Endothelial cell of umbilical vein (primary cell): ENCODE results near the gene GLRA2. TPM values are rescaled to one million over a fixed set of nuclear protein-coding genes. Genes with fewer than 3 reads are reported as not detected.

Source experiments
- BruUV-seq: library from RNA; stranded (reverse); fragments of 400-500 nt; replicated peaks from 2 replicates; lab custom pipeline; 2021; lab: Mats Ljungman, UMichigan
- CTCF ChIA-PET: fragments of 300-600, 350-600 bp; sonication (Branson Sonifier 250); formaldehyde crosslinking; loops from one replicate; lab custom pipeline; 2021; ENCODE audit warnings: antibody characterized with exemption, inconsistent platforms; lab: Charles Lee
- POLR2A ChIA-PET: fragments of 300-600, 350-600 bp; sonication (Branson Sonifier 250); formaldehyde crosslinking; loops from one replicate; lab custom pipeline; 2021; ENCODE audit warnings: antibody characterized with exemption, inconsistent platforms; lab: Charles Lee
- DNase-seq: peaks from one replicate; pipeline ENCODE4 v3.0.0-alpha.2; 2011; ENCODE audit warnings: low read depth, low spot score
- FAIRE-seq: peaks from 2 replicates; lab custom pipeline; 2011; peaks lifted over from hg19 to GRCh38; lab: Jason Lieb, UNC
- H2AFZ ChIP-seq: 2 replicates; pipeline ENCODE4 v1.6.0; 2012; ENCODE audit warnings: low read depth, low read length, control low read depth, inconsistent platforms
- H3K27ac ChIP-seq: 2 replicates; pipeline ENCODE4 v1.5.1; 2011; ENCODE audit warnings: low read depth, mild to moderate bottlenecking, control low read depth, low read length, moderate library complexity; ENCODE audit not compliant: insufficient read depth
- H3K27me3 ChIP-seq, 2 experiments: 2 replicates each; pipeline versions ENCODE4 v1.6.0 to v1.6.1; 2011; ENCODE audit warnings: low read length in 2 of 2, mixed read lengths in 1 of 2; ENCODE audit not compliant: control insufficient read depth in 2 of 2, insufficient read depth in 2 of 2
- H3K36me3 ChIP-seq, 2 experiments: 2 replicates in 1 of 2; 3 replicates in 1 of 2; pipeline ENCODE4 v1.5.1; 2011; ENCODE audit warnings: low read length in 2 of 2, mild to moderate bottlenecking in 1 of 2, moderate library complexity in 1 of 2; ENCODE audit not compliant: control insufficient read depth in 2 of 2, insufficient read depth in 2 of 2; ENCODE audit errors: extremely low read depth in 1 of 2
- H3K4me1 ChIP-seq: 3 replicates; pipeline ENCODE4 v1.5.1; 2011; ENCODE audit warnings: mild to moderate bottlenecking, low read length; ENCODE audit not compliant: control insufficient read depth, insufficient read depth; ENCODE audit errors: extremely low read depth
- H3K4me2 ChIP-seq: 2 replicates; pipeline ENCODE4 v1.6.1; 2011; ENCODE audit warnings: low read length, control low read depth, mixed read lengths; ENCODE audit not compliant: insufficient read depth
- H3K4me3 ChIP-seq, 3 experiments: fragments of 200-600 bp in 1 of 3; sonication (generic), shearing (Covaris generic) in 1 of 3; replicated peaks in 1 of 3; 2 replicates each; pipeline ENCODE4 v1.5.1; 2011 to 2016; ENCODE audit warnings: control low read depth in 3 of 3, low read length in 3 of 3, mild to moderate bottlenecking in 2 of 3, inconsistent platforms in 1 of 3, low read depth in 1 of 3, moderate library complexity in 1 of 3; ENCODE audit not compliant: insufficient read depth in 1 of 3
- H3K79me2 ChIP-seq: 2 replicates; pipeline ENCODE4 v1.6.0; 2012; ENCODE audit warnings: low read length, inconsistent platforms; ENCODE audit not compliant: control insufficient read depth, insufficient read depth
- H3K9ac ChIP-seq: replicated peaks from 2 replicates; pipeline ENCODE3; 2011; ENCODE audit warnings: low read length, control low read depth; ENCODE audit not compliant: insufficient read depth; ENCODE audit errors: extremely low read depth
- H3K9me1 ChIP-seq: replicated peaks from 3 replicates; pipeline ENCODE4 v1.6.0; 2011; ENCODE audit warnings: mild to moderate bottlenecking, low read length; ENCODE audit not compliant: control insufficient read depth, insufficient read depth; ENCODE audit errors: extremely low read depth
- H3K9me3 ChIP-seq: replicated peaks from 2 replicates; pipeline ENCODE4 v1.5.1; 2012; ENCODE audit warnings: low read length, inconsistent platforms; ENCODE audit not compliant: control insufficient read depth, insufficient read depth
- H4K20me1 ChIP-seq: replicated peaks from 2 replicates; pipeline ENCODE3; 2011; ENCODE audit warnings: mild to moderate bottlenecking, low read length; ENCODE audit not compliant: control insufficient read depth, insufficient read depth; ENCODE audit errors: extremely low read depth
- EZH2 ChIP-seq: IDR thresholded peaks from 2 replicates; pipeline ENCODE4 v1.6.1; 2012; ENCODE audit warnings: borderline replicate concordance, low read depth, mild to moderate bottlenecking, moderate library complexity, low read length, inconsistent platforms; ENCODE audit not compliant: severe bottlenecking
- FOS ChIP-seq: IDR thresholded peaks from 2 replicates; pipeline ENCODE4 v1.6.1; 2011; ENCODE audit warnings: mild to moderate bottlenecking, low read length, moderate library complexity, borderline replicate concordance; ENCODE audit not compliant: insufficient read depth
- GATA2 ChIP-seq: IDR thresholded peaks from 2 replicates; pipeline ENCODE4 v1.7.0; 2011; ENCODE audit warnings: low read depth, mild to moderate bottlenecking, moderate library complexity, mixed read lengths, low read length; ENCODE audit not compliant: insufficient read length, insufficient read depth
- JUN ChIP-seq: IDR thresholded peaks from 2 replicates; pipeline ENCODE4 v1.6.1; 2011; ENCODE audit warnings: borderline replicate concordance, low read depth; ENCODE audit not compliant: insufficient read length, insufficient read depth
- MYC ChIP-seq: IDR thresholded peaks from one replicate; pipeline ENCODE4 v1.6.1; 2011; ENCODE audit warnings: mild to moderate bottlenecking, low read depth, low read length
- POLR2A ChIP-seq: IDR thresholded peaks from 2 replicates; pipeline ENCODE4 v1.6.1; 2012; ENCODE audit warnings: low read depth, mild to moderate bottlenecking, control low read depth, low read length
- POLR2AphosphoS5 ChIP-seq: IDR thresholded peaks from 2 replicates; pipeline ENCODE4 v1.6.1; 2012; ENCODE audit warnings: low read depth, mild to moderate bottlenecking, control low read depth, low read length, moderate library complexity; ENCODE audit not compliant: insufficient read depth
- dilution Hi-C: fragments of 300-500 bp; cut with MboI; formaldehyde crosslinking; loops from one replicate; pipeline ENCODE4 v1.15.0; 2019; ENCODE audit warnings: low sequenced_read_pairs; ENCODE audit not compliant: extremely low pct_ligation_motif_present
- intact Hi-C: fragments of 100-400 bp; cut with micrococcal nuclease; formaldehyde crosslinking; loops from one replicate; pipeline ENCODE4 v1.10.0; 2022
- polyA plus RNA-seq, 4 experiments: library from polyadenylated mRNA; depleted of rRNA in 3 of 4; stranded (reverse) in 3 of 4; unstranded in 1 of 4; fragments of >200 nt; gene quantifications; 2 replicates each; pipeline versions ENCODE4 v1.2.1 to v1.2.3, GENCODE V29; 2011 to 2012; ENCODE audit warnings: missing spikeins in 1 of 4
- total RNA-seq: library from RNA; stranded (reverse); gene quantifications from 2 replicates; pipeline ENCODE4 v1.2.3, GENCODE V29; 2021
- TF ChIP-seq, protein P1 (sequence below), 2 donors: IDR thresholded peaks; 1 replicate in 1 of 2; 2 replicates in 1 of 2; pipeline ENCODE4 v1.5.1; 2011; ENCODE audit warnings: low read length in 2 of 2, mild to moderate bottlenecking in 2 of 2, moderate library complexity in 2 of 2, control low read depth in 1 of 2, inconsistent platforms in 1 of 2, low read depth in 1 of 2; ENCODE audit not compliant: insufficient read depth in 1 of 2; ENCODE audit errors: extremely low read depth in 1 of 2
- TF ChIP-seq, protein P2 (sequence below): IDR thresholded peaks from 2 replicates; pipeline ENCODE4 v1.6.1; 2011; ENCODE audit not compliant: insufficient read depth, insufficient read length

Gene GLRA2
- total and polyA plus RNA-seq, 2 donors (not counting 3 experiments of a cell fraction or from before 2014, with no cell fraction given) = not detected

DNA sequence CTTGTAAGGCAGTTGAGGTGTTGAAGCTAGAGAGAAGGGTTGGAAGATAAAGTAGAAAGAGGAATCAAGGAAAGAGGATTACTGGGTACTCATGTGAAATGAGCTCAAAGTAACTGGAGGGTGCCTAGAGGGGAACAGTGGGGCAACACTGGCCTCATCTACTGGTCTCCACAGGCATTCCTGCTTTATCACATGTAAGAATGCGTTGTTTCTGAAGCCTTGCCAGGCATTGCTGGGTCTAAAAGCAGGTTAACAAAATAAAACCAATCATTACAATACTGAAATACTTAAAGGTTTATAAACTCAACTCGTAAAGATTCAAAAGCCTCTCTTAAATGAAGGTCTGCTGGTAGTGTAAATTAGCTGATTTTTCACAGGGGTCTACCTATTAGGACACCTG is 247.6 kb downstream of the GLRA2 start:
- no TSS peak for BruUV-seq
- Histone ChIP-seq H3K9me3 (no peaks in the 10 kb centered on the region), H3K36me3 (no peaks in the 10 kb centered on the region), H3K4me2 (no peak overlapping the region), H3K9ac (no peak overlapping the region), H4K20me1 (no peaks in the 10 kb centered on the region), H3K9me1 (no peaks in the 10 kb centered on the region), H3K27me3 (no peaks in the 10 kb centered on the region), H3K4me1 (no peaks in the 10 kb centered on the region), H2AFZ (no peak overlapping the region), H3K27ac (no peak overlapping the region), H3K4me3 (no peak overlapping the region), H3K79me2 (no peaks in the 10 kb centered on the region)
- POLR2A ChIA-PET = no interaction called here
- DNase-seq = no peak
- intact Hi-C loops = no loop called here
- no peak for FAIRE-seq
- dilution Hi-C loops = no loop called here
- CTCF ChIA-PET = no interaction called here
- TF ChIP-seq, protein P1, sequence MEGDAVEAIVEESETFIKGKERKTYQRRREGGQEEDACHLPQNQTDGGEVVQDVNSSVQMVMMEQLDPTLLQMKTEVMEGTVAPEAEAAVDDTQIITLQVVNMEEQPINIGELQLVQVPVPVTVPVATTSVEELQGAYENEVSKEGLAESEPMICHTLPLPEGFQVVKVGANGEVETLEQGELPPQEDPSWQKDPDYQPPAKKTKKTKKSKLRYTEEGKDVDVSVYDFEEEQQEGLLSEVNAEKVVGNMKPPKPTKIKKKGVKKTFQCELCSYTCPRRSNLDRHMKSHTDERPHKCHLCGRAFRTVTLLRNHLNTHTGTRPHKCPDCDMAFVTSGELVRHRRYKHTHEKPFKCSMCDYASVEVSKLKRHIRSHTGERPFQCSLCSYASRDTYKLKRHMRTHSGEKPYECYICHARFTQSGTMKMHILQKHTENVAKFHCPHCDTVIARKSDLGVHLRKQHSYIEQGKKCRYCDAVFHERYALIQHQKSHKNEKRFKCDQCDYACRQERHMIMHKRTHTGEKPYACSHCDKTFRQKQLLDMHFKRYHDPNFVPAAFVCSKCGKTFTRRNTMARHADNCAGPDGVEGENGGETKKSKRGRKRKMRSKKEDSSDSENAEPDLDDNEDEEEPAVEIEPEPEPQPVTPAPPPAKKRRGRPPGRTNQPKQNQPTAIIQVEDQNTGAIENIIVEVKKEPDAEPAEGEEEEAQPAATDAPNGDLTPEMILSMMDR (IDR thresholded peaks at IDR 0.05; ENCODE audit: extremely low read depth in 1 of 2, insufficient read depth in 1 of 2, low read depth in 1 of 2, low read length in 2 of 2) = no peak
- TF ChIP-seq GATA2 (no peak), POLR2A (no peak), MYC (no peak), JUN (no peak), POLR2AphosphoS5 (no peak), EZH2 (no peak), FOS (no peak)
- TF ChIP-seq, protein P2, sequence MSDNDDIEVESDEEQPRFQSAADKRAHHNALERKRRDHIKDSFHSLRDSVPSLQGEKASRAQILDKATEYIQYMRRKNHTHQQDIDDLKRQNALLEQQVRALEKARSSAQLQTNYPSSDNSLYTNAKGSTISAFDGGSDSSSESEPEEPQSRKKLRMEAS = no peak
